Cardiac muscle cell (in vitro differentiated cells and primary cell): Measurements from ENCODE around the gene MAPK13. TPM values are rescaled to one million over a fixed set of nuclear protein-coding genes. Genes with fewer than 3 reads are reported as not detected.

ENCODE experiments used
- DNase-seq, 2 donors: peaks; one replicate each; pipeline versions ENCODE4 v3.0.0 to v3.0.0-alpha.2; 2010 to 2017; ENCODE audit warnings: low read depth in 1 of 2, low spot score in 1 of 2
- H3K27ac ChIP-seq: fragments of 200-600 bp; sonication (generic); 2 replicates; pipeline ENCODE4 v1.5.1; 2016
- H3K27me3 ChIP-seq: fragments of 200-600 bp; sonication (generic); 2 replicates; pipeline ENCODE4 v1.6.0; 2016; ENCODE audit warnings: control low read depth
- H3K36me3 ChIP-seq: fragments of 200-600 bp; sonication (generic); 2 replicates; pipeline ENCODE4 v1.5.1; 2016; ENCODE audit warnings: control low read depth
- H3K4me1 ChIP-seq: fragments of 200-600 bp; sonication (generic); 2 replicates; pipeline ENCODE4 v1.8.1; 2017; ENCODE audit warnings: low read depth, mild to moderate bottlenecking, mixed run types
- H3K4me3 ChIP-seq: fragments of 200-600 bp; sonication (generic); 2 replicates; pipeline ENCODE4 v1.5.1; 2016; ENCODE audit warnings: mild to moderate bottlenecking
- H3K9me3 ChIP-seq: fragments of 200-600 bp; sonication (generic); 2 replicates; pipeline ENCODE4 v1.5.1; 2017; ENCODE audit warnings: low read depth, mild to moderate bottlenecking, control low read depth
- CTCF ChIP-seq: IDR thresholded peaks from 2 replicates; pipeline ENCODE4 v1.5.1; 2012; ENCODE audit warnings: low read depth, mild to moderate bottlenecking, low read length
- polyA plus RNA-seq: library from polyadenylated mRNA; unstranded; fragments of >200 nt; fragmentation: Nextera tagmentation; extraction: Ambion mirVana; gene quantifications from 2 replicates; pipeline ENCODE4 v1.2.1, GENCODE V29; 2016
- total RNA-seq: library from RNA; depleted of rRNA; stranded (reverse); fragments of >200 nt; gene quantifications from 2 replicates; pipeline ENCODE4 v1.2.3, GENCODE V29; 2016

Gene MAPK13
- total and polyA plus RNA-seq, 2 experiments from 2014 or later: 1.1 to 2.3 TPM

- Histone ChIP-seq H3K36me3 (peaks cover 4% of the 10 kb centered on the region), H3K4me1 (peaks cover 20% of the 10 kb centered on the region), H3K9me3 (no peaks in the 10 kb centered on the region), H3K27ac (peak overlapping the region; percentile 1), H3K27me3 (no peaks in the 10 kb centered on the region), H3K4me3 (no peak overlapping the region)
- TF ChIP-seq CTCF: peak; percentile 86
- peak; percentile 85 to 87 for DNase-seq
These were observed 35.4 kb upstream of the MAPK13 start for GRCh38 chr6:36094753-36095496.

GRCh38 chr6:36095497-36096391 lies 34.6 kb upstream of the MAPK13 start:
- H3K36me3 ChIP-seq: peaks cover 4% of the 10 kb centered on the region
- no peak overlapping the region for H3K4me3 ChIP-seq
- H3K9me3 ChIP-seq: no peaks in the 10 kb centered on the region
- TF ChIP-seq CTCF: no peak
- no peak overlapping the region for H3K27ac ChIP-seq
- DNase-seq: no peak
- H3K4me1 ChIP-seq: peaks cover 27% of the 10 kb centered on the region
- no peaks in the 10 kb centered on the region for H3K27me3 ChIP-seq

GRCh38 chr6:36098253-36098919 lies 31.9 kb upstream of the MAPK13 start:
- Histone ChIP-seq H3K4me3 (no peak overlapping the region), H3K4me1 (peaks cover 27% of the 10 kb centered on the region), H3K9me3 (no peaks in the 10 kb centered on the region), H3K27me3 (no peaks in the 10 kb centered on the region), H3K27ac (no peak overlapping the region), H3K36me3 (no peaks in the 10 kb centered on the region)
- DNase-seq: no peak
- TF ChIP-seq CTCF: no peak

- TF ChIP-seq CTCF: no peak
- H3K27ac ChIP-seq: peak overlapping the region; percentile 21
- DNase-seq: peak; percentile 56 to 57
- no peak overlapping the region for H3K4me3 ChIP-seq
- H3K4me1 ChIP-seq: peaks cover 27% of the 10 kb centered on the region
- H3K9me3 ChIP-seq: no peaks in the 10 kb centered on the region
- no peaks in the 10 kb centered on the region for H3K27me3 ChIP-seq
- no peaks in the 10 kb centered on the region for H3K36me3 ChIP-seq
These were observed 31.2 kb upstream of the MAPK13 start for GRCh38 chr6:36098920-36099647.

GRCh38 chr6:36099869-36100483 lies 30.3 kb upstream of the MAPK13 start:
- Histone ChIP-seq H3K27me3 (no peaks in the 10 kb centered on the region), H3K36me3 (no peaks in the 10 kb centered on the region), H3K9me3 (no peaks in the 10 kb centered on the region), H3K27ac (peak overlapping the region; percentile 21), H3K4me1 (peaks cover 20% of the 10 kb centered on the region), H3K4me3 (no peak overlapping the region)
- DNase-seq: peak in 1 of 2 donors; percentile 49
- no peak for TF ChIP-seq CTCF
